ENCODE results near the gene CNTN2.

CNTN2 gene

GRCh38 chr1:205069371-205070125, 26.5 kb downstream of the CNTN2 start:
- H3K4me3 ChIP-seq (ENCODE audit: low read length), result no peak overlapping the region
- DNase-seq (ENCODE audit: low read depth), result no peak
- TF ChIP-seq CTCF (conservative IDR thresholded peaks at IDR 0.05; ENCODE audit: low read length), result no peak

GRCh38 chr1:205071028-205071409, 28.0 kb downstream of the CNTN2 start:
- no peak for DNase-seq (ENCODE audit: low read depth)
- TF ChIP-seq CTCF (conservative IDR thresholded peaks at IDR 0.05; ENCODE audit: low read length), result no peak
- H3K4me3 ChIP-seq (ENCODE audit: low read length), result no peak overlapping the region

- DNase-seq (ENCODE audit: low read depth), result no peak
- no peak for TF ChIP-seq CTCF (conservative IDR thresholded peaks at IDR 0.05; ENCODE audit: low read length)
- no peak overlapping the region for H3K4me3 ChIP-seq (ENCODE audit: low read length)
These were observed 28.8 kb downstream of the CNTN2 start for GRCh38 chr1:205071801-205072200.

- H3K4me3 ChIP-seq (ENCODE audit: low read length), result no peak overlapping the region
- TF ChIP-seq CTCF (conservative IDR thresholded peaks at IDR 0.05; ENCODE audit: low read length), result no peak
- no peak for DNase-seq (ENCODE audit: low read depth)
These were observed 29.3 kb downstream of the CNTN2 start for GRCh38 chr1:205072286-205072685.

GRCh38 chr1:205072881-205073280, 29.9 kb downstream of the CNTN2 start:
- no peak for TF ChIP-seq CTCF (conservative IDR thresholded peaks at IDR 0.05; ENCODE audit: low read length)
- no peak overlapping the region for H3K4me3 ChIP-seq (ENCODE audit: low read length)
- no peak for DNase-seq (ENCODE audit: low read depth)

- no peak for DNase-seq (ENCODE audit: low read depth)
- no peak for TF ChIP-seq CTCF (conservative IDR thresholded peaks at IDR 0.05; ENCODE audit: low read length)
- H3K4me3 ChIP-seq (ENCODE audit: low read length), result no peak overlapping the region
These were observed 30.5 kb downstream of the CNTN2 start for GRCh38 chr1:205073511-205073910.

GRCh38 chr1:205074084-205074483, 31.1 kb downstream of the CNTN2 start:
- no peak overlapping the region for H3K4me3 ChIP-seq (ENCODE audit: low read length)
- no peak for DNase-seq (ENCODE audit: low read depth)
- TF ChIP-seq CTCF (conservative IDR thresholded peaks at IDR 0.05; ENCODE audit: low read length), result no peak

Measured in AG10803 (cell line).